GM04504 (cell line): ENCODE measurements around the gene ATP8B4.

Experiments used
- DNase-seq: peaks from one replicate; pipeline ENCODE4 v3.0.0-alpha.2; 2012; ENCODE audit warnings: low read depth

Gene ATP8B4

DNA sequence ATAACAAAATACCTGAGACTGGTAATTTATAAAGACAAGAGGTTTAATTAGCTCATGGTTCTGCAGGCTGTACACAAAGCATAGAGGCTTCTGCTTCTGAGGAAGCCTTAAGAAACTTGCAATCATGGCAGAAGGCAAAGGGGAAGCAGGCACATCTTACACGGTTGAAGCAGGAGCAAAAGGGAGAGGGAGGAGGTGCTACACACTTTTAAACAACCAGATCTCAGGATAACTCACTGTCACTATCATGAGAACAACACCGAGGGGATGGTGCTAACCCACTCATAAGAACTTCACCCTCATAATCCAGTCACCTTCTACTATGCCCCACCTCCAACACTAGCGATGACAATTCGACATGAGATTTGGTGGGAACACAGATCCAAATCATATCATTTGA lies 54.4 kb downstream of the ATP8B4 start:
- DNase-seq = no peak

DNA sequence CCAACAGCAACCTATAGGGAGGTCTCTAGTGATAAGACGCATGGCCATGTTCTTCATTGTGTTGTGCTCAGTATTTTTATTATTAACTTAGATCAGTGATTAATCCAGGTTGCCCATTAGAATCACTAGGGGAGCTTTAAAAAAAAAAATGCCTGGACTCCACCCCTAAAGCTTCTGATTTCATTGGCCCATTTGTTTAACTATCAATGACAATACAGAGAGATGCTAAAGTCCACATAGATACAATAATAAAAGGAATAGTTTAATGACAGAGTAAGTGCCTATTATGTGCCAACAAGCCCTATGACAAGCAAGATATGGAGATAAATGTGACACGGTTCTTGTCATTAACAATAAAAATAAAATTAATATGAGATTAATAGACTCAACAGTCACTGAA lies 55.8 kb downstream of the ATP8B4 start:
- no peak for DNase-seq

DNA sequence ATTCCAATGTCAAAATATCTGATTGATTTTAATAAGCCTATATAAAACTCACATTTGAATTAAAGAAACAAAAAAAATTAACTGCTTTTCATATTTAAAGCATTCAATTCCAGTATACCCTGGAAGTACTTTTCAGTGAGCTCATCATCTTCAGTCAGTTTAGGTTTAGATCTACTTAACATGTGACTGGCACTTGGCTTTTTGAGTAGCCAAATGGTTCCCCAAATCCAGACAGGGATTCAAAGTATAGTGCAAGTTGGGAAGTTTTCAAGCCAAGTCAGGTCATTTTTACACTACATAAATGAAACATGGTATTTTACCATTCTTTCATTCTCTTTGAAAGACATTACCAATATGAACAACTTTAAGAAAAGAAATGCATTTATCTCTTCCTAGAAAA lies 57.5 kb downstream of the ATP8B4 start:
- DNase-seq = no peak

DNA sequence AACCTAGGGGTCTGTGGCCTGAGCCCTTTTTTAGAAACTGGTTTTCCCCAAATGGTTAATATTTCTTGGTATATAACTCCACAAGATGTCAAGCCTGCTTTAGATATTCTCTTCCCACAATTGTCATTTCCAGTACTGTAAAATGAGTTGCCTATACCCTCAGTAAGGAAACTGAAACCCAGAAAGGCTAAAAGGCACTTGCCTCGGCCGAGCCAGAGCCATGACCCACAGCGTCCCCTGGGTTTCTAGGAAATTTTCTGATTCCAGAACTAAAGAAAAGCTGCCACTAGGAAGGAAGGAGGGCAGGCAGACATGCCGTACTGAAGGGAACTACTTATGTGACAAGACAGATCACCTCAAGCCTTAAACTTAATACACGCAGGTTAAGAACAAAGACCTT lies 59.1 kb downstream of the ATP8B4 start:
- DNase-seq = no peak

DNA sequence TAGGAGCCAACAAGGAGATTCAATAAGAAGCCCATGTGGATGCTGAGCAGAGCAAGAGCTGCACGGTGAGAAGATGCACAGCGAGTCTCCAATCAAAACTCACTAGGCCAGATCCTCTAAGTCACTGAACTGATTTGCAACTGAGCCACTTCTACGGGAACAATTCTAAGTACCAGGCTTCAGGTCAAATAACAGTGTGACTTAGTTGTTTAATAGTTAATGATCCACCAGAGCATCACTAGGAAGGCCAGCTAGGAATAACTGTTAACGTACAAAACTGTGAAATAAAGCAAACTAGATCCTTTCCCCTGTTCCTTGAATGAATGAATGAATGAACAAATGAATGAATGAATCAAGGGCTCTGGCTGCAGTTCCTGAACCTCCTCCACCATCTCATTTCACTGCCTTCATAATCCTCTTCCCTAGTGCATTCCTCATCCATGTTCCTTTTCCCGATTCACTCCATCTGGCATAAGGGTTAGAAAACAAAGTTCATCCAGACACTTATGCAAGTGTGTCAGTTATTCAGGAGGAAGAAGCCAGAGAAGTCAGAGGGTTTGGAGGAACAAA lies 59.7 kb downstream of the ATP8B4 start:
- no peak for DNase-seq

DNA sequence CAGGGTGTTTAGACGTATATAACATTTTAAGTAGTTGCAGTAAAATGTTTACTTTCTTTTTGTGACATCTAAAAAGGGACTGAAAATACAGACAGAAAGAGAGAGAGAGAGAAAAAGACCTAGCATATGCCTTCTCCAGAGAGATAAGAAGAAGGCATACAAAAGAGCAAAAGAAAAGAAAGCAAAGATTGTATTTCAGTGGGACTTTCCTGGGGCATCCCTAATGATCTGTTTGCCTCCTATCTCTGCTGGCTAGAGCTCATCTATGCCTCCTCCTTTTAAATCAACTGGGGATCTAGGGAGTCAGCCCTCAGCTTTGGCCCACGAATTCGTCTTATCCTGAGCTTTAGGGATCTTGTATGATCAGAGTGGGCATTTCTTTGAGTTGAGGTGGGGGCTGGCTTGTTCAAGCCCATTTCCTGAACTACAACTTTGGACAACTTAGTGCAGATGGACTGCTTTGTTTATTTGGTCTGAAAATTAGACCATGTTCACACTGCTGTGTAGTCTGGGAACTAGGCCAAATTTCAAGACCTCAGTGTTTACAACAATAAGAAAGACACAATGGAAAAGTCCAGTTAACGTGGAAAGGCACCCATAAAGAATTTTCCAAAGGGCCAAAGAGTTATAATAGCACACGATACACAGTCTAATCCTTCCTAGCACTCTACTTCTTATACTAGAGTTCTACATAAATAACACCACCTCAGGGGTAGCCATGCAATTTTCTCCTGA lies 61.0 kb downstream of the ATP8B4 start:
- DNase-seq = no peak

DNA sequence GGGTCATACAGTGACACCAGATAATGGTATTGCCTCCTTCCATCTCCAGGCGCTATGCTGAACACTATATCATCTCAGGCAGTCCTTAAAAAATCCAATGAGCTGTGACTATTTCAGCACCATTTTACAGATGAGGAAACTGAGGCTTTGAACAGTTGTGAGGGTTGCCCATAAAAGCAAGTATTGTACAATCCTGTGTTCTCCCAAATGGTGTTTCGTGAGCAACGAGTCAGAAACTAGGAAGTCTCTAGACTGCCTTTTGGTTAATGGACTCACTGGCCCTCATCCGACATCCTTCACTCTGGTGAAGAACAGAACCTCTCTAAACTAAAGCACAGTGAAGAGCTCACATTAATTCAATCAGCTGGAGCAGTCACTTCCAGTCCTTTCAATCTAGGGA lies 61.8 kb downstream of the ATP8B4 start:
- DNase-seq = no peak

DNA sequence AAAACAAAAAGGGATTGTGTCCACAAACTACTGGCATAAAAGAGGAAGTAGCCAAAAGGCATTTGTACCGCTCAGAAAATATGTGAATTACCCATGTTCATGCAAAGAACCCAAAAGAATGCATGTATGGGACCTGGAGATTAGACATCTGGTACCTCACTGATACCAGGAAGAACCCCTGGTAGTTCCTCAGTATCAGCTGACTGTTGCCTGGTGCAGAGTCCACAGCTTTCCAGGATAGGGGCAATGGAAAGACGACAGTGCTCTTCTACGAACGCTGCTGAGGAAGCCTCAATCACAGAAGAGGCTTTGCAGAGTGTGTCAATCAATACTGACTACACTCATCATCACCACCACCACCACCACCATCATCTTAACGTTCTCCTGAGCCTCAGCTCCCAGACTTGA lies 63.3 kb downstream of the ATP8B4 start:
- no peak for DNase-seq

DNA sequence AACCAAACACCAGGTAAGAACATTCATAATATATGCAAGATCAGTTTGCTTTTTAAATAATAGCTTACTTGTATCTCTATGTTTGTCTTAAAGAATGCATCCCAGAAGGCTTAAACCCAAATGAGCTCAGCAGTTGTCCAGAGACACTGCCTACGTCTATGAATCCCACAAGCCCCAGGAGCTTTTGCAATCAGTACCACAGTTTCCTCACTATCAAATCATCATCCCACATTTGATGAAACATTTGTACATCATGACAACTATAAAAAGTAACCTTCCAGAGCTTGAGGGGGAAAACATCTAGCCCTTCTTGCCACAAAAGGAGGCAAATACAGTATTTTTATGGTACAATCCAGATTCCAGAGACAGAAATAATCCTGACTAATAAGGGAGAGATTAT lies 63.7 kb downstream of the ATP8B4 start:
- DNase-seq = peak; percentile 87

DNA sequence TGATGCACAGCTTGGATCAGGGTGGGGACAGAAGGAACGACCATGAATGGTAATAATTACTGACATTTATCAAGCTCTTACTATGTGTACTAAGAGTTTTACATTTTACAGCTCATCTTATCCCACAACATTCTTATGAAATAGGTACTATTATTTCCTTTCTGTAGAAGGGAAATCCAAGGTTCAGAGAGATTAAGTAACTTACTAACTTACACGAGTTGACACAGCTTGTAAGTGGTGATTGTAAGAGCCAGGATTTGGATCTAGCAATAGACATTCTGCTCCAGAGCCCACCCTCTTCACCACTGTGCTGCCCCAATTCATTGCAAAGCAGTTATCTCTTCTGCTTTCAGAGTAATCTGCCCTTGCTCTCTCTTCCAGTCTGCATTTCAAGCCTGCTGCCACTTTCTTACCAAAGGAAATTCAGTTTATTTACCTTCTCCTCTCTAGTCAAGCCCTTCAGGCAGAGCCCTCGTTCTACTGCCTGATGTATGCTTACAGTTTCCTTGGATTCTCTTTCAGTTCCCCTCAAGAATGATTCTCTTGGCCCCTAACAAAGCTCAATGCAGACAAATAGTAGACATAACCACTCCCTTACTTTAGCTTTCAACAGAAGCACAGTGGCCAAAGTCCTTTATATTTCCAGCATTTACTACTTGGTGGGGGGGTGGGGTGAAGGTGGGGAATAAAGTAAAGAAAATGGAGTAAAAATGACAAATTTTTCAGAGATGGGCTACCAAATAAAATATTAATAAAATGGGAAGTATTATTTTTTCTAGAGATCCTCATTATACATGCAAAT lies 65.8 kb downstream of the ATP8B4 start:
- DNase-seq = no peak

DNA sequence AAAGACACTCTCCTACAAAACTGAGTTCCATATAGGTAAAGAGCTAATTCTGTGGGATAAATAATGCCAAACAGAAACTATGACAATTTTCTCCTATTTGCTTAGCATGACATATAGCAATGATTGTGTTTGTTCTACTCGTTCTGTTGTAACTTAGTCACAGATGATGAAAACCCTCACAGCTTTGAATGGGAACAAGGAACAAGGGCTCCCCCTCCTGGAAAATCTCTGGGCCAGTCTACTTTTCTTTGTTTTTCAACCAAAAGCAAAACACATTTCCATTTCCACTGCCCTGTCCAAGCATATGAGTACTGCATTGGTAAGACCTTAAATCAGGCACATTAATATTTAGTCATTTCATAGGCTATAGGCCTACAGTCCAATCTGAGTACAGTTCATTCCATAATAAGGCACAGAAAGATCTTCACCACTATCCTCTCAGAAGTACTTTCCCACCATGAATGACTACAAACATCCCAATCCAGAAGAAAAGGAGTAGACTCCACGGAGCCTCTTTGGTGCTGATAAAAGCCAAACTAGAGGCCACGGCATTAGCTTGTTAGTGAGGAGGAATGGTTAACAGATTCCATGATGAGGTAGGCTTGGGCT lies 67.1 kb downstream of the ATP8B4 start:
- DNase-seq = peak; percentile 75

DNA sequence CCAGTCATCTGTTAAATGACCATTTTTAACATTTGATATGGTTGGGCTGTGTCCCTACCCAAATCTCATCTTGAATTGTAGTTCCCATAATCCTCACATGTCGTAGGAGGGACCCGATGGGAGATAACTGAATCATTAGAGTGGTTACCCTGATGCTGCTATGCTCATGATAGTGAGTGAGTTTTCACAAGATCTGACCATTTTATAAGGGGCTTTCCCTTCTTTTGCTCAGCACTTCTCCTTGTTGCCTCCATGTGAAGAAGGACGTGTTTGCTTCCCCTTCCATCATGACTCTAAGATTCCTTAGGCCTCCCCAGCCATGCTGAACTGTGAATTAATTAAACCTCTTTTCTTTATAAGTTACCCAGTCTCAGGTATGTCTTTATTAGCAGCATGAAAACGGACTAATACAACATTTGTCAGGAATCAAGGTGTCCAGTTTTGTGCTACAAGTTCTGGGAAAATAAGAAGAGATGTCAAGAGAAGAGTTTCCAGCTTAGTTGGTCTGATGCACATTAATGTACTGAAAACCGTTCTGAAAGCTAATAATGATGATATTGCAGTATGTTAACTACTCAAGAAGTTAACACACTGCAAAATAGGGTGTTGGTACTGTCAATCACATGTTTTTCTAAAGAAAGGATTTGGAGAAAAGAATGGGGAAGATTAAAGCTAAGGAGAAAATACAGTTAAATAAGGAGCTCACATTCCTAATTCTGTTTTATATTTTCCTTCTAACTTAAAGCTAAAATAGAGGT lies 67.9 kb downstream of the ATP8B4 start:
- DNase-seq = no peak

DNA sequence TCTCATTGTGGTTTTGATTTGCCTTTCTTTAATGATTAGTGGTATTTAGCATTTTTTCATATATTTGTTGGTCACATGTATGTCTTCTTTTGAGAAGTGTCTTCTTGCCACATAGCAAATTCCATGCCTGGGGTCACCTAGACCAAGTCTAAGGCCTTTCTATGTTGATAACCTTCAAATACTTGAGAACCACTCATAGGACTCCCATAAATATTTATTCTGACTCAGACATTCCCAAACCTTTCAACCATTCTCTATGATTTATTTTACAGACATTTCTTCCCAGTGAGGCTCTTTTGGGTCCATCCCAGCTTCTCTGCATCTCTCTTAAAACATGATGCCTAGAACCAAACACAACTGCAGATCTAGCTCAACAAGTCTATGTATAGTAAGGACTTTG lies 69.2 kb downstream of the ATP8B4 start:
- DNase-seq = peak; percentile 55

DNA sequence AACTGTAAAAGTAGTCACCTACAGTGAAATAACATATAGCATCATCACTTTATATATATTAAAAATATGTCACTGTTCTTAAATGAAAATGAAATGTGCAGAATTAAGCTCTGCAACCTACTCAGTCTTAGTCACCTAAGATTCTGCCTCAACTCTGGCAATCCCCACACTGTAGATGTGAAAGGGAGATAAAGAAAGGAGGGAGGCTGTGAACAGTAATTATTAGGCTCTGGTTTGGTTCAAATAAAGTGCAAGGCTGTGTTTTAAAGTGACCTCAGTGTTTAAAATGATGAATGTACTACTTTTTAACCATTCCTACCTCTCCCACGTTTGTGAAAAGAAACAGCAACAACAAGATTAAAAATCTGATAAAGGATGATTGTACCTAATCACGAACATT lies 72.2 kb downstream of the ATP8B4 start:
- no peak for DNase-seq

DNA sequence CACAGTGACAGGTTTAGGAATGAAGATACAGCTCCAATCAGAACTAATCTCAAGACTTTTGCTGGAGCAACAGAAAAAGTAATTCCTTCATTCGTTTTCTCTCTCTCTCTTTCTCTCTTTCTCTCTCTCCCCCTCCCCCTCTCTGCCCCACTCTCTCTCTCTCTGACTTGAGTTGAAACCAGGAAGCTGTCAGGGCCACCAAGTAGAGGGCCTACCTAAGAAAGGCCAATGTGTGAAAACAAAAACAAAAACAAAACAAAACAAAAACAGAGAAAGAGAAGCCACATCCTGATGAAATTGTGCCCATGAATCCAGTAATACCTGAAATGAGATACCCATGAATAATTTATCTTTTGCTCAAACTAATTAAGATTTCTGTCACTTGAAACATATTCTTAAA lies 72.9 kb downstream of the ATP8B4 start:
- no peak for DNase-seq

DNA sequence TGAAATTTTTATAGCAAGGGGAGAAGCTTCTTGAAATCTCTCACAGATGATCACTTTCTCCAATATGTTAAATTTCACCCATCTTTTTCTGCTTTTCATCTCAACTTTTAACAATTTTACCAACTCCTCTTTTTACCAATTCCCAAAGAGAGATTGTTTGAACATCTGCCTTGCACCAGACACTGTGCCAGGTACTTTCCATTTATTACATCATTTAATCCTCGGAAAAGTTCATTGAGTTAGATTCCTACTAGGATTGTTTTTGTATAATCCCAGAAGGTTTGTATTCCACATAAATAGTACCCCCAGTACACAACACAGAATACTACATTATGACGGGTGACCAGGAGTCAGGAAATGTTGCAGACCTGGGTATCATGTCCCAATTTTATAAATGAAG lies 74.1 kb downstream of the ATP8B4 start:
- no peak for DNase-seq

DNA sequence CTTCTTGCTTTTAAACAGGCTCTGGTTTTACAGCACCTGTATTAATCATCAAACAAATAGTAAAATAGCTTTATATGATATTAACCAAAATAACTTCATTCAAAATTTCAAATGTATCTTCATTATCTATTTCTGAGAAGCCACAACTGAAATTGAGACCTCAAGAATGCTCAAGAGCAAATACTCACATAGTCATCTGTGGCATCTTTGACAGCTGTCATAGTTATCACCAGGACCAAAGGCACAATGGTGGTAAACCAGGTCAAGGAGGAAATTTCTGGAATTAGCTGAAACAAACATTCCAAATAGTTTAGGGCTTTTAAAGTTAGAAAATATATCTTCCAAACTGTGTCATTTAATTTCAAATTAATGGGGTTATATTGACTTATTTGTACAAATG lies 74.6 kb downstream of the ATP8B4 start:
- DNase-seq = no peak

DNA sequence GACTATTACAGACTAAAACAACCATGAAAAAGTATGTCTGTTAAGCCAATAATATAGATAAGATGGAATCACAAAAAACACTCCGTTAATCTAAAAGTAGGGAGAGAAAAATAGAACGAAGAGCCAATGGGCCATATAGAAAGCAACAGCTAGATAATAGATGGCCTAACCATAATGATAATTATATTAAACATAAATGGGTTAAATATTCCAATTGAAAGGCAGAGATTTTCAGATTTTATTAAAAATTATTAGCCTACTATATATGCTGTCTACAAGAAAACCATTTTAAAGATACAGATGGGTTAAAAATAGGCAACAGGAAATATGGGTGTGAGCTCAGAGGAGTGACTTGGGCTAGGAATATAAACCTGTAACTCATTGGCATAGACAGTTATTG lies 76.3 kb downstream of the ATP8B4 start:
- DNase-seq = no peak

DNA sequence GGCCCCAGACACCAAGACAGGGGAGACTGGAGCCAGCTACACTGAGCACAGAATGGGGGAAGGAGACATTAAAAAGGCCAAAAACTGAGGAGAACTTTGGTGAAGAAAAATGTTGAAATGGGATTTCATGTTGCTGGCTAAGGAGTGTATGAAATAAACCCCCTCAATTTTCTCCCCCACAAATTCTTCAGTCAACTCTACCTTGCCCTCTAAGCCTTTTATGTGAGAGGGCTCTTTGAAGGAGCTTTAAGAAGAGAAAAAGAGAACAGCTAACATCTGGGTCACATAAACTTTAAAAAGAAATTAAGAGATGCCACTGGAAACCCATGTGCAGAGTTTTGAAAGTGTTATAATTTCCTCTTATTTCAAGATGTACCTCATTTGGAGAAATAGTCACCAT lies 88.6 kb downstream of the ATP8B4 start:
- no peak for DNase-seq

DNA sequence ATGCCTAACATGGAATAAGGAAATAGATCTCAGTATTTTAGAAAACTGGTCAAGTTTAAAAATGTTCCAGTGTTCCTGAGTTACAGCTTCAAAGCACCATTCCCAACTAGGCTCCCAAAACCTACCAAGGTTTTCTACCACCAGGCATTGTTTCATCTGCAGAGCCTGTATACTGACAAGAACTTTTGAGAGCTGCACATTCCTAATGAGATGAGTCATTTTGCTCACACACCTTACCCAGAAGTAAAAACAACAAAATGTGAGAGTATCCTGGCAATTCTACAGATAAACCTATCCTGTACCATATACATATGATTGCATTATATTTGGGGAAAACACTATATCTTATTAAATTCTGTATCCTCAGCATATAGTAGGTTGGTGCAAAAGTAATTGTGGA lies 90.7 kb downstream of the ATP8B4 start:
- DNase-seq = no peak

DNA sequence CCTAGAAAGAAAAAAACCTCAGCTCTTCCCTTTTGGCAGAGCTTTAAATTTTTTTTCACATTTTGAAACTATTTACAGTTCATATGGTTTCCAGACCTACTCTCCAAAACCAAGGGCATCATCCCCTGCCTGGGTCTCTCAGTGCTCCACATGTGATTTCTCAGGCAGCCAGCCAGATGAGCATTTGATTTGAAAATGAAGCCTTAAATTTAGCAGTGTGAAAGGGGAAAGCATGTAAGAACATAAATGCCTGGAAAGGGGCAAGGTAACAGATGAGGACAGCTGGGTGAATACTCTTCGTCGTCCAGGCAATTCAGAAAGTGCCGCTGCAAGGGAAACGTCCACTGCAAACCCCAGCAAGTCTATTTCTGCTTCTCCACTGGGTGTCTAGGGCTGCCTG lies 94.8 kb downstream of the ATP8B4 start:
- DNase-seq = peak; percentile 62

DNA sequence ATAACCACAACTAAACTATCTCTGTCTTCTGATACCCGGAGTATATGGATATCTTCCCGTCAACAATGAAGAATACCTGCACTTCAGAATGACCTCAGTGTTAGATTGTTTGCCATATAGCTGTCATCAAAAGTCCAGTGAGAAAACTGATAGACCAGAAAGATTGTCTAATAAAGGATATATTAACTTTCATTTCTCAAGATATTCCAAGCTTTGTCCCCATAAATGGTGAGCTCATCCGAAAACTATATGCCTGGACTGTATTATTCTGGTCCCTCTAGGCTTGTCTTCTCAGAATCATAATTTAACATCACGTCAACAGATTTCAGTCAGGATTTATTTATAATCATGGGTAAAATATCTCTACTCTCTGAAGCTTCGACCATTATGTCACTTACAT lies 100.5 kb downstream of the ATP8B4 start:
- no peak for DNase-seq
